ENCODE data around the gene DTD1.

The DTD1 gene

GRCh38 chr20:18587665-18588573 lies at the start of gene DTD1:
DTD1 (plus strand) TSS chr20:18588054; CDS start chr20:18588073, 19 bp downstream.
- in situ Hi-C loops (cut with MboI; ENCODE audit: low sequenced_read_pairs) = no loop called here

- in situ Hi-C loops (cut with MboI; ENCODE audit: low sequenced_read_pairs) = no loop called here
Observed at GRCh38 chr20:18541741-18542140, 46.1 kb upstream of the DTD1 start.

GRCh38 chr20:18543216-18543615 lies 44.6 kb upstream of the DTD1 start:
- in situ Hi-C loops (cut with MboI; ENCODE audit: low sequenced_read_pairs) = no loop called here

GRCh38 chr20:18543932-18544331 lies 43.9 kb upstream of the DTD1 start:
- in situ Hi-C loops (cut with MboI; ENCODE audit: low sequenced_read_pairs) = no loop called here

GRCh38 chr20:18545566-18545965 lies 42.3 kb upstream of the DTD1 start:
- in situ Hi-C loops (cut with MboI; ENCODE audit: low sequenced_read_pairs) = no loop called here

- in situ Hi-C loops (cut with MboI; ENCODE audit: low sequenced_read_pairs) = no loop called here
Observed at GRCh38 chr20:18548465-18548864, 39.4 kb upstream of the DTD1 start.

GRCh38 chr20:18553746-18554145 lies 34.1 kb upstream of the DTD1 start:
- in situ Hi-C loops (cut with MboI; ENCODE audit: low sequenced_read_pairs) = no loop called here

- in situ Hi-C loops (cut with MboI; ENCODE audit: low sequenced_read_pairs) = no loop called here
Observed at GRCh38 chr20:18566892-18567738, 20.7 kb upstream of the DTD1 start, which contains the start of gene SMIM26. SMIM26 (plus strand) TSS chr20:18567432; CDS start chr20:18567479, 47 bp downstream.

- in situ Hi-C loops (cut with MboI; ENCODE audit: low sequenced_read_pairs) = no loop called here
Observed at GRCh38 chr20:18567739-18568091, 20.1 kb upstream of the DTD1 start.

- in situ Hi-C loops (cut with MboI; ENCODE audit: low sequenced_read_pairs) = no loop called here
Observed at GRCh38 chr20:18571009-18571408, 16.8 kb upstream of the DTD1 start.

GRCh38 chr20:18571578-18571977 lies 16.3 kb upstream of the DTD1 start:
- in situ Hi-C loops (cut with MboI; ENCODE audit: low sequenced_read_pairs) = no loop called here

- in situ Hi-C loops (cut with MboI; ENCODE audit: low sequenced_read_pairs) = no loop called here
Observed at GRCh38 chr20:18577942-18578341, 9.9 kb upstream of the DTD1 start.

- in situ Hi-C loops (cut with MboI; ENCODE audit: low sequenced_read_pairs) = no loop called here
Observed at GRCh38 chr20:18578581-18578980, 9.3 kb upstream of the DTD1 start.

- in situ Hi-C loops (cut with MboI; ENCODE audit: low sequenced_read_pairs) = no loop called here
Observed at GRCh38 chr20:18580012-18580411, 7.8 kb upstream of the DTD1 start.

- in situ Hi-C loops (cut with MboI; ENCODE audit: low sequenced_read_pairs) = no loop called here
Observed at GRCh38 chr20:18585134-18585533, 2.7 kb upstream of the DTD1 start.

GRCh38 chr20:18588574-18588933 lies 700 bp downstream of the DTD1 start:
- in situ Hi-C loops (cut with MboI; ENCODE audit: low sequenced_read_pairs) = no loop called here

- in situ Hi-C loops (cut with MboI; ENCODE audit: low sequenced_read_pairs) = no loop called here
Observed at GRCh38 chr20:18589941-18590674, 2.3 kb downstream of the DTD1 start.

- in situ Hi-C loops (cut with MboI; ENCODE audit: low sequenced_read_pairs) = no loop called here
Observed at GRCh38 chr20:18596270-18596669, 8.4 kb downstream of the DTD1 start.

- in situ Hi-C loops (cut with MboI; ENCODE audit: low sequenced_read_pairs) = no loop called here
Observed at GRCh38 chr20:18609741-18610140, 21.9 kb downstream of the DTD1 start.

- in situ Hi-C loops (cut with MboI; ENCODE audit: low sequenced_read_pairs) = no loop called here
Observed at GRCh38 chr20:18611492-18611891, 23.6 kb downstream of the DTD1 start.

GRCh38 chr20:18613553-18613952 lies 25.7 kb downstream of the DTD1 start:
- in situ Hi-C loops (cut with MboI; ENCODE audit: low sequenced_read_pairs) = no loop called here

Data from HL-60/S4 treated with phorbol 12-myristate 13-acetate at 8.2 ng/mL for 4 days and 3 days (cell line).